Activated CD8-positive, alpha-beta memory T cell treated with anti-CD3 and anti-CD28 coated beads, Interleukin-2, amount 50 U/mL, for 24 hours (primary cell): ENCODE measurements around the gene CERCAM.

Experiments used
- DNase-seq: peaks from one replicate; pipeline ENCODE4 v3.0.0-alpha.2; 2020; ENCODE audit errors: extremely low read depth

Gene CERCAM

GRCh38 chr9:128420651-128421481 lies at the start of gene CERCAM:
CERCAM (plus strand) TSS chr9:128420857; CDS start chr9:128420878, 21 bp downstream.
- no peak for DNase-seq

- DNase-seq = no peak
These were observed 49.0 kb upstream of the CERCAM start for GRCh38 chr9:128371630-128372117.

- DNase-seq = no peak
These were observed 48.4 kb upstream of the CERCAM start for GRCh38 chr9:128372188-128372641.

- DNase-seq = no peak
These were observed 47.9 kb upstream of the CERCAM start for GRCh38 chr9:128372784-128373183.

- DNase-seq = no peak
These were observed 46.4 kb upstream of the CERCAM start for GRCh38 chr9:128374221-128374675.

GRCh38 chr9:128375865-128376264 lies 44.8 kb upstream of the CERCAM start:
- DNase-seq = no peak

- no peak for DNase-seq
These were observed 38.4 kb upstream of the CERCAM start for GRCh38 chr9:128382261-128382660.

- DNase-seq = no peak
These were observed 37.5 kb upstream of the CERCAM start for GRCh38 chr9:128383007-128383753.

GRCh38 chr9:128383791-128384190 lies 36.9 kb upstream of the CERCAM start:
- DNase-seq = no peak

GRCh38 chr9:128384801-128385495 lies 35.7 kb upstream of the CERCAM start:
- no peak for DNase-seq

- DNase-seq = no peak
These were observed 34.9 kb upstream of the CERCAM start for GRCh38 chr9:128385496-128386460.

- DNase-seq = no peak
These were observed 32.5 kb upstream of the CERCAM start for GRCh38 chr9:128388150-128388549.

- no peak for DNase-seq
These were observed 31.1 kb upstream of the CERCAM start for GRCh38 chr9:128389395-128390149.

GRCh38 chr9:128390150-128390812 lies 30.4 kb upstream of the CERCAM start:
- no peak for DNase-seq

GRCh38 chr9:128390813-128391711 lies 29.6 kb upstream of the CERCAM start:
- DNase-seq = no peak

GRCh38 chr9:128391956-128392301 lies 28.7 kb upstream of the CERCAM start:
- DNase-seq = no peak

- DNase-seq = no peak
These were observed 28.1 kb upstream of the CERCAM start for GRCh38 chr9:128392302-128393144.
